ENCODE results near the gene LPCAT3.

LPCAT3 gene

GRCh38 chr12:6962285-6963015 lies 55.8 kb downstream of the LPCAT3 start:
- DNase-seq, result no peak

GRCh38 chr12:6961695-6962284 lies 56.5 kb downstream of the LPCAT3 start:
- peak; percentile 87 for DNase-seq

- no peak for DNase-seq
Observed at GRCh38 chr12:6961278-6961694, 57.0 kb downstream of the LPCAT3 start.

DNA sequence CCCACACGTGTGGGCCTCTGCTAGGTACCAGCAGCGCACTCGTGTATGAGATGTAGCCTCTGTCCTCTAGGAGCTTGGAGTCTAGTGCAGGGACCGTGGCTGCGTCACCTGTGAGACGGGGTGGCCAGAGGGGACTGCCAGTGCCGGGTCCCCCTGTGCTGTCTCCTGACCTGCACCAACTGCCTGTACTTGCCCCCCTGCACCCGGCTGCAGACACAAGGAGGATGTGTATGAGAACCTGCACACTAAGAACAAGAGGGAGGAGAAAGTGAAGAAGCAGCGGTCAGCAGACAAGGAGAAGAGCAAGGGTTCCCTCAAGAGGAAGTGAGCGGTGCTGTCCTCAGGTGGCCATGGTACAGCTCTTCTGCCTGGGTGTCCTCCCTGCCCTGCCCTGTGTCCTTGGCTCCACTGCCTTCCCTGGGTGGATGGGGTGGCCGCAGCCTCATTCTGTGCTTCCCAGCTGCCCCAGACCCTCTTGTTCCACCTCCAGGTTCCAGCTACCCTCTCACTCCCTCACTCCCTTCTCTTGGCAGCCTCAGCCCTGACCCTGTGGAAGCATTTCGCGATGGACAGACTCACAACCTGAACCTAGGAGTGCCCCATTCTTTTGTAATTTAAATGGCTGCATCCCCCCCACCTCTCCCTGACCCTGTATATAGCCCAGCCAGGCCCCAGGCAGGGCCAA lies 57.5 kb downstream of the LPCAT3 start:
- DNase-seq, result no peak

GRCh38 chr12:6959805-6960592 lies 58.3 kb downstream of the LPCAT3 start:
- DNase-seq, result no peak

GRCh38 chr12:6959058-6959804 lies 59.0 kb downstream of the LPCAT3 start:
- DNase-seq, result no peak

DNA sequence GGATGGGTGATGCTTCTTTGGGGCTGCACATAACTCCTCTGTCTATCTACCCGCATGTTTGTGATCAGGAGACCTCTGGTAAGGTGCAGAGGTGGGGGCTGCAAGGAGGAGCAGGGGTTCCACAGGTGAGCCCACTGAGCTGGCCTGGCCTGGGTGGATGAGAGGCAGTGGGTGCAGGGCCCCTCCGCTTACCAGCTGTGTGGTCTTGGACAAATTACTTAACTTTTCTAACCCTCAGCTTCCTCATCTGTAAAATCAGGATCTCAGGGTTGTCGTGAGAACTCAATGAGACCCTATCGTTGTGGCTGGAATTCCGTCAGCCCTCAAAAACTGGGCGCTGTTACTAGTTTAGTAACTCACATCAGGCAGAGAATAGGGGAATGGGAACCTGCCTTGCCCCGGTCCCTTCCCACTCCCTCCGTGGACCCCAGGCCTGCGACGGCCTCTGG lies 59.6 kb downstream of the LPCAT3 start:
- DNase-seq, result no peak

GRCh38 chr12:6957741-6958608 lies 60.3 kb downstream of the LPCAT3 start:
- no peak for DNase-seq

GRCh38 chr12:6957151-6957701 lies 61.0 kb downstream of the LPCAT3 start:
- DNase-seq, result no peak

- no peak for DNase-seq
Observed at GRCh38 chr12:6956021-6956727, 62.1 kb downstream of the LPCAT3 start.

GRCh38 chr12:6955108-6956020 lies 62.9 kb downstream of the LPCAT3 start:
- DNase-seq, result no peak

DNA sequence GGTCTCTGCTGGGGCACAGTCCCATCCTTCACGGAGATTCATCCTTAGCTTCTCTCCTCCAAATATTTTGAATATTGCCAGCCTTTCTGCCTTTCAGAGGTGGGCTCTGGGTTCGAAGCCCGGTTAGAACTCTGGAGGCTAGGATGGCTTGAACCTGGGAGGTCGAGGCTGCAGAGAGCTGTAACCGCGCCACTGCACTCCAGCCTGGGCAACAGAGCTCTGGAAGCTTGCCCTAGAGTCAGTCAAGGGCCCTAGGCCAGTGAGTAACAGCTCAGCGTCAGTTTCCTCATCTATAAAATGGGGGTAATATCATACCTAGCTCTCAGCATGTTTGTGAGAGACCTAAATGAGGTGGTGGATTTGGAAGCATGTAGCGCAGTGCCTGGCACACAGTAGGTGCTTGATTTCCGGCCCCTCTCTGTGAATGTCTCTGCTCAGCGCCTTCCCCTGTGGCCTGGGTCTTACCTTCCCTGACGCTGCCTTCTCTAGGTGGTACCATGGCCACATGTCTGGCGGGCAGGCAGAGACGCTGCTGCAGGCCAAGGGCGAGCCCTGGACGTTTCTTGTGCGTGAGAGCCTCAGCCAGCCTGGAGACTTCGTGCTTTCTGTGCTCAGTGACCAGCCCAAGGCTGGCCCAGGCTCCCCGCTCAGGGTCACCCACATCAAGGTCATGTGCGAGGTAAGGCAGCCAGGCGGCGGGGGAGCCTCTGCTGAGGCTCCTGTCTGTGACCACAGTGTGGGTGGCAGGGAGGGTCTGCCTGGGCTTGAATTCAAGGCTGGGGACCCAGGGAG lies 63.8 kb downstream of the LPCAT3 start:
- no peak for DNase-seq

- no peak for DNase-seq
Observed at GRCh38 chr12:6953442-6954315, 64.6 kb downstream of the LPCAT3 start.

DNA sequence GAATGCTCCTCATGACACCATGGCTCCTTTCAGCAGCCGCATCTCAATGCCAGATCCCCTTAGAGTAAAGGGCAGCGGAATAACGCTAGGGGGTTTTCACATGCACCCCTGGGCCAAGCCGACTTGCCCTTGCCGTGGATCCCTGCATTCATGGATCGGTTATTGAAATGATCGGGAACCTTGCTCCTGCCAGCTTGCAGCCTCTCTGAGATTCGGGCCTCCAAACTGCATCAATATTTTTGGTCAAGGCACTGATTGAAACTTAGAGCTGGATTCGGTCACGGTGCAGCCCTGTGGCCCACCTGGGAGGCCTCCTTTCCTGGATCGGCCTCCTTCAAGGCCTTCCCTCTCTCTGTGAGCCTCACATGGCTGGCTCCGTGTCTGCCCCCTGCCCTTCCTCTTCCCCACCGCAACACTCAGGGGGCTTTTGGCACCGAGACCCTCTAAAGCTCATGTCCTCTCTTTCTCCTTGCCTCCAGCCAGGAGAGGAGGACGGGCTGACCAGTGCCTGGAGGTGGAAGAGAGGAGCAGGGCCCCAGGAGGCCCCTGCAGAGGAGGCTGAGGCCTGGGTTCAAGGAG lies 65.3 kb downstream of the LPCAT3 start:
- no peak for DNase-seq

DNA sequence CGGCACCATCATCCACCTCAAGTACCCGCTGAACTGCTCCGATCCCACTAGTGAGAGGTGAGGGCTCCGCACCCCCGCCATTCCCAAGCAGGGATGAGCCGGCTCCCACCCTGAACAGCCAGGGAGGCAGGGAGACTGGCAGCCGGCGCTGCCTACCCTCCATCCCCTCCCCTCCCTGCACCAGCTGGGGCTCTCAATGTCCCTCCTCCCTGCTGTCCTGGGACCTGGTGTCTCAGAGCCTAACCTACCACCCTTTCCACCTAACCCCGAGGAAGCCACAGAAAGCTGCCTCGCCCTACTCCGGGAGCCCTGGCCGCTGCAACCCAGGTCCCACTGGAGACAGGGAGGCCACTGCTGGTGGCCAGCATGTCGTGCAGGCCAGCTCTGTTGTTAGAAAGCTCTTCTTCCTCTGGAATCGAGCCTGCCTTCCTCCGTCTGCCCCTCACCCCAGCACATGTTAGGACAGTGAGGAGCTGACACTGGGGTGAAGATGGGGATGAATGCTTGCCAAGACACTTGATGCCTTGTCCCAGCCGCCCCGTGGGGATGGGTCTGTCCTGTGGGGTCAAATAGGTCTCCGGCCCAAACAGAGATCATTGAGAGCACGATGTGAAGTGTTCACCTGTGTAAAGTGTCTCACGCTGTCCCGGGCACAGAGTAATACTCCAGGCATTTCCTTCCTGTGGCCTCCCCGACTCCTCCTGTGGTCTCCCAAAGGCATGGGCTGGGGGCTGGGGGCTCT lies 66.0 kb downstream of the LPCAT3 start:
- DNase-seq, result no peak

DNA sequence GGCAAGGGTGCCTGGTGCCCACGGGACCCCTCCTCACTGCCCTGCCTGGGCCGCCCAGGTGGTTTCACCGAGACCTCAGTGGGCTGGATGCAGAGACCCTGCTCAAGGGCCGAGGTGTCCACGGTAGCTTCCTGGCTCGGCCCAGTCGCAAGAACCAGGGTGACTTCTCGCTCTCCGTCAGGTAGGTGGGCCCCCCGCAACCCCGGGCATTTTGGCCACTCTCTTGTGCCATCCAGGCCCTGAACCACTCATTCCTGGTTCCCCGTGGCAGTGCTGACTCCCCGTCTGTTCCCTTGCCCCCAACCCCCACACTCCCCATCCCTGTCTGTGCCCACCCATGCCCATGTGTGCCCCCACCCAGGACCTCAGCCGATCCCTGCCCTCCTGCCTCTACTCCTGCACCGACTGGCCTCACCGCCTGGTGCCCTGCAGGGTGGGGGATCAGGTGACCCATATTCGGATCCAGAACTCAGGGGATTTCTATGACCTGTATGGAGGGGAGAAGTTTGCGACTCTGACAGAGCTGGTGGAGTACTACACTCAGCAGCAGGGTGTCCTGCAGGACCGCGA lies 66.6 kb downstream of the LPCAT3 start:
- no peak for DNase-seq
